Hindlimb muscle (tissue), 1 donor: ENCODE data around the gene HTR1E. TPM values are rescaled to one million over a fixed set of nuclear protein-coding genes. Genes with fewer than 3 reads are reported as not detected.
"Not testable (repeated sequence)": the region's sequence is repeated elsewhere in the genome, so short reads cannot be mapped to it uniquely, and the experiment has no call there.

Experiments
- DNase-seq: peaks from one replicate; pipeline ENCODE4 v3.0.0-alpha.2; 2013
- polyA plus RNA-seq: library from polyadenylated mRNA; unstranded; fragments of 120-200 nt; gene quantifications from one replicate; pipeline ENCODE4 v1.2.1, GENCODE V29; 2013; ENCODE audit not compliant: insufficient read length

Gene HTR1E, protein sequence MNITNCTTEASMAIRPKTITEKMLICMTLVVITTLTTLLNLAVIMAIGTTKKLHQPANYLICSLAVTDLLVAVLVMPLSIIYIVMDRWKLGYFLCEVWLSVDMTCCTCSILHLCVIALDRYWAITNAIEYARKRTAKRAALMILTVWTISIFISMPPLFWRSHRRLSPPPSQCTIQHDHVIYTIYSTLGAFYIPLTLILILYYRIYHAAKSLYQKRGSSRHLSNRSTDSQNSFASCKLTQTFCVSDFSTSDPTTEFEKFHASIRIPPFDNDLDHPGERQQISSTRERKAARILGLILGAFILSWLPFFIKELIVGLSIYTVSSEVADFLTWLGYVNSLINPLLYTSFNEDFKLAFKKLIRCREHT
- not detected for polyA plus RNA-seq

DNA sequence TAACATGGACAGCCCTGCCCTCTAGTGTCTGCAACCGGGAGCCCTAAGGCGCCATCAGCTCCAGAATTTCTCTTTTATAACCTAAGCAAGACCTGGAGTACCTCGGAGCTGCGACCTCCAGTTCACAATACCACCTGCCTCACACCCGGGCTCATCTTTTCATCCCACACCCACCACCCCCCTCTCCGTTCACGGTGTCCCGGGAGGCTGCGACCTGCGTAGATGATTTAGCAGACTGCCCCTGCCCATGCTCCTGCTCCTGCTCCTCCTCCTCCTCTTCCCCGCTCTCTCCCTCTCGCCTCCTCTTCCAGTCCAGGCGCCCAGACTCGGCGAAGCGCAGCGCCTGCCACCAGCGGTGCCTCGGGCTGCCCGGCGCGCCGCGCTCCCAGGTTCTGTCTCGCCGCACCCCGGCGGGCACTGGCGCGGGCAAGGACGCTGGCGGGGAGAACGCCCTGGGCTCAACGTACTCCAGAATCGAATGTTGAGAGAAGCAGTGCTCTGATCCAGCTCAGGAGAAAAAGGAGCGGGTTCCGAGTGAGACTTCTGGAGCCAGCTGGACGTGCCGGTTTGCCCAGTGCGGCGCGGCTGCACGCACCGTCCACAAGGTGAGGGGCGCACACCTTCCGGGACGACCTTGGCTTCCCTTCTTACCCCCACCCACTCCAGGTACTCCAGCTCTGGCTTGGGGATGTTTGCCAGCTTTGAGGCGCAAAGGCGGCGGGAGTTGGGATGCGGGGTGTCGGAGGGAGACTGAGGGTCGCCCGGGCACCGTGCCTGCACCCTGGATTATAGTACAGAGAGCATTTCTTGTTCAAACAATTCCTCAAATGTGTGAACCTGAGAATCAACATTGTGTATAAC lies at the start of gene HTR1E:
HTR1E (plus strand) TSS at position 310 of the 861 bp plus-strand sequence. CDS start 77,807 bp downstream, outside the sequence.
- DNase-seq: peak; percentile 0

DNA sequence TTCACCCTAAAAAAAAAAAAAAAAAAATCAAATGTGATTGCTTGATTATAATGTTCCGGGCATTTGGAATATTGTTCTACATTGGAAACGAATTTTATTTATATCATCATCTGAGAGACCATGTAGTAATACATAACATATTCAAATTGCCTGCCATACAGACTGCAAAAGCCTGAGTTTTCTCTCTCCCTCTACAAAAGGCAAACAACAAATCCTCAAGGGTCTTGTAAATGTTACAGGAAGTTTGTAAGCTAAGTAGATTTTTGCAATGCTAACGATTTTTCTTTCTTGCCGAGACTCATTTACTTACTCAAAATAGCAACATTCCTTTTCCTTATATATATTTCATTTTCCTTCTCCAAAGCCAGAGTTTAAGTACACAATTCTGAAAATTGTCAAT lies 49.0 kb upstream of the HTR1E start:
- no peak for DNase-seq

DNA sequence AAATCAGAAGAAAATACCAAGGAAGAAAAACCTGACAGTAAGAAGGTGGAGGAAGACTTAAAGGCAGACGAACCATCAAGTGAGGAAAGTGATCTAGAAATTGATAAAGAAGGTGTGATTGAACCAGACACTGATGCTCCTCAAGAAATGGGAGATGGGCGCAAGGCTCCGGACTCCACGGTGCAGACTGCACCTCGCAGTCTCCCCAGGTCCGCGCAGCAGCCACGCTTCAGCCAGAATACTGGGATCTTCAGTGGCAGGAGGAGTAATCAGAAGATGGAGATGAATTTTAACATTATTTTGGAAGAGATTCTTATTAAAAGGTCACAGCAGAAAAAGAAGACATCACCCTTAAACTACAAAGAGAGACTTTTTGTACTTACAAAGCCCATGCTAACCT lies 40.1 kb upstream of the HTR1E start:
- not testable (repeated sequence) for DNase-seq

DNA sequence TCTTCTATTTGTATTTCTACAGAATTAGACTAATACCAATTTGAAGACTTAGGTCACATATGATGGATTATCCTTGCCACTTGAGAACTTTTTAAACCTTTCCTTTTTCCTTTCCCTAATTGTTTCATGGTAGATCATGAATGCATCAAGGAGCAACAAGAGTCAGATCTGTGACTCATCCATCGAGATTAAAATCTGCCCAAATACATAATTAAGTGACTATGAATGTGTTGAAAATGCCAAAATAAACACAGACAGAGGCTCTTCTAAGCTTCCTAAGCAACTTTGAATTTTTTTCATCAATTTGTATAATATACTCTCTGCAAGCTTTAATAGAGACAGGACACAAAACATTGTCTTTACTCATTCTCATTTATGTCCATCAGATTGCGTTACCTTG lies 23.5 kb upstream of the HTR1E start:
- no peak for DNase-seq

DNA sequence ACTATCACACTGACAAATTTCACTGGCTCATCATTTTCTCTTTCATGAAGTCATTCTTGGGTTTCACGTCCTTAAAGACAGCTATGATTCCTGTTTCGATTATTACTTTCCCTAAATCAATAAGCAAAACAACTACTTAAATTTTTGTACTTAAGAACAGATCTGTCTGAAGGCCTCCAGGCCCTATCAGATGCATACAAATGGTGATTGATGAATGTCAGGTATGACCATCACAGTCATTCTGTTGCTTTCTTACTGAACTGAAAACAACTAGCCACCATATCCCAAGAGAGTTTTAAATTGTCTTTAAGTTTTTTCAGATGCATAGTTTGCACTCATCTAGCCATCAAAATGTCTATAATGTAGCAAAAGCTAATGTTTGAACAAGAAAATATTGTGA lies 20.9 kb upstream of the HTR1E start:
- DNase-seq: no peak

DNA sequence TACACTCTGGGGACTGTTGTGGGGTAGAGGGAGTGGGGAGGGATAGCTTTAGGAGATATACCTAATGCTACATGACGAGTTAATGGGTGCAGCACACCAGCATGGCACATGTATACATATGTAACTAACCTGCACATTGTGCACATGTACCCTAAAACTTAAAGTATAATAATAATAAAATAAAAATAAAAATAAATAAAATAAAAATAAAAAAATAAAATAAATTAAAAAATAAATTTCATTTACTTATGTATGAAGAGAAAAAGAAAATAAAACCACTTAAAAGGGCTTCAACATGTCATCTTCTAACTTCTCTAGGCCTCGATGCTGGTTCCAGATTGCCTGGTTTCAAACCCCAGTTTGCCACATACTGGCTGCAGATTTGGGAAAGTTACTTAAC lies 10.2 kb upstream of the HTR1E start:
- DNase-seq: not testable (repeated sequence)

DNA sequence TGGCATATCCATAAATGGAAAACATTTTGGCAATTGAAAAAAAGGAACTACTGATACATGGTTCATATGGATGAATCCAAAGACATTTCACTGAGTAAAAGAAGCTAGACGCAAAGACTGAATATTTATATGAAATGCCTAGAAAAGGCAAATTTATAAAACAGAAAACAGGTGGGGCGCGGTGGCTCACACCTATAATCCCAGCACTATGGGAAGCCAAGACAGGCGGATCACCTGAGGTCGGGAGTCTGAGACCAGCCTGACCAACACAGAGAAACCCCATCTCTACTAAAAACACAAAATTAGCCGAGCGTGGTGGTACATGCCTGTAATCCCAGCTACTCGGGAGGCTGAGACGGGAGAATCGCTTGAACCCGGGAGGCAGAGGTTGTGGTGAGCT lies 9.5 kb upstream of the HTR1E start:
- not testable (repeated sequence) for DNase-seq

DNA sequence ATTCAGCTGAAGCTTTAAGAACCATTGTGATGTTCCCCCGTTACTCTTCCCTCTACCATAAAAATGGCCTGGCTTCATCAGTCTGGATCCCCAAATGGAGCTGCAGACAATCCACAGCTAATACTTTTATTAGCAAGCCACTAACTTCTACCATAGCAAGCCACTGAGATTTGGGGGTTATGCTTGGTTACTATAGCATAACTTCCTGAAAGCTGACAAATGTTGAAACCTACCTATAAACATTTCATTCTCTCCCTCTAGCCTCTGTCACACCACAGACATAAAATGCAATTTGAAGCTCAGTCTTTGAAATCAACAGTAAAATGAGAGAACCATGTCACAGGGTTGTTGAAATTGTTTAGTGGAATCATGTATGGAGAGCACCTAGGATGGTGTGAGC lies 3.0 kb upstream of the HTR1E start:
- DNase-seq: no peak

DNA sequence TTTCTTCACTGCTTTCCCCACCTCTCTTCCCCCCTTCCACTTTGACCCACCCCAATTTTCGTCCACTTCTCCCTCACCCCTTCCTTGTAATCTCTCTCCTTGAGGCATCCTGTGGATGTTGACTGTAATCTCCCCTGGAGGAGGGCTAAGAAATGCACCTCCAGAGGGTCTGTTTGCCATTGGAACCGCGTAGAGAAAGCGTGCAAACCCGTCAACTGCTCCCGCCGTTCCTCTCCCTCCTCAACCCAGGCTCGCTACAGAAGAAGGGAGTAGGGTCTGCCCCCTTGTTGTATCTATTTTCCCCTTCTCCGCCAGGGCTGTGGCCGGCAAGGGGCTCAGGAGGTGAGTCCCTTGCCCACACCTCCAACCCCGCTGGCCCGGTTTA lies 502 bp upstream of the HTR1E start:
- DNase-seq: peak; percentile 14

DNA sequence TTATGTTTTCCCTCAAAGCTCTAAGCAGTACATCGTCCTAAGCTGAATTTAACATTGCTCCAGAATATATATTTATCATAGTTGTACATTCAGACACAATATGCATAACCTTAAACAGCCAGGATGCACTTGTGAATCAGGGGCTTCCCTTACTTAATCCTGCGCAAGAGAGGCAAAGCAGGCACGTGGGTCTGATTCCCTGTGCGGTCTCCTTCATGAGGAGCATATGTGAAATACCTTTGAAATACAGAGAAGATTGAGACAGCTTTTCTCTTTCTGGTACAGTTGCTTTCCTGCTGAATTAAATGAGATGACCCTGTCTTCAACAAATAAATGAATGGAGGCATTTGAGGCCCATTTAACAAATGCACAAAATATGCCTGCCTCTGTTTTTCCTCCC lies 1.5 kb downstream of the HTR1E start:
- no peak for DNase-seq

DNA sequence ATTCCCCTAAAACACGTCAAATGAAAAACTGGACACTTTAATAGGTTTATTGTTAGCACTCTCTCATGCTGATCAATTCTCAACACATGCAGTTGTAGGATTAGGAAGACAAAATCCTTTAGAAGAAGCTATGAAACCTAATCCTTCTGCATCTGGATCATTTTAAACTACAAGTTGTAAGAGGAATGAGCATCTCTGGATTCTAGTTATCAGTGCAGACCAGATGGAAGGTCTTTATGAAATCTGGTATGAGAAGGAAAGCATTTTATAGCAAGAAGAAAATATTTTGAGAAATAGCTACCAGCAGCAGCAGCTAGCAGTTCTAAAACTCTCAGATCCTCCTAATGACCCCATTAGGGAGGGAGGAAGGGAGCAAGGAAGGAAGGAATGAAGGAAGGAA lies 4.1 kb downstream of the HTR1E start:
- no peak for DNase-seq

DNA sequence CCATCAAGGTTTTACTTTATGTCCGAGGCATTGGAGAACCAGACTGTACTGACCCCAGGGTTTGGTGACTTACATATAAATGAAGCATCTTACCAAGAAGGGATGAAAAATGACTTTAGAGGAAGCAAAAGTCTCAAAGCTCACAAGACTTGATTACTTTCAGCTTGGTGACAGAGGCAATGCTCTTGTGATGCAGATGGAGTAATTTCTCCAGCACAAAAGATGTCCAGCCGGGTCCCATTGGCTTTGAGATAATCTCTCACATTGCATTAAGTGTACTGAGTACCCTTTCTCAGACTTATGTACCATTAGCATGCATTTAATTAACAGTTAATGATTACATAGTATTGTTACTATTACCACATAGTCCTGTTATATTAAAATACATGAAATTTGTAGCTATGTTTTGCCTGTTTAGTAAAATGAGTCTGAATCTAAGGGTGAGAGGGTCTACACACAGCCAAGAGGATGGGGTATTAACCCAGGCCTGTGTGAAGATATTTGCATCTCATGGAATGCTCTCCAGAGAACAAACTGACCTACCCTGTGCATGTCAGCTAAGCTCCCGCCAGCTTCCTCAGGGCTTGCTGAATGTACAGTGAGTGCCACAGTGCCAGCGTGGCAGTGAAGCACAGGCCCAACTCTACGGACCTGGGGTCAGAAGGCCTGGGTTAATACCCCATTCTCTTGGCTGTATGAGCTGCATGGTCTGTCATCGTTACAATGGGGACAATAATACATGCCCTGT lies 5.6 kb downstream of the HTR1E start:
- DNase-seq: no peak

DNA sequence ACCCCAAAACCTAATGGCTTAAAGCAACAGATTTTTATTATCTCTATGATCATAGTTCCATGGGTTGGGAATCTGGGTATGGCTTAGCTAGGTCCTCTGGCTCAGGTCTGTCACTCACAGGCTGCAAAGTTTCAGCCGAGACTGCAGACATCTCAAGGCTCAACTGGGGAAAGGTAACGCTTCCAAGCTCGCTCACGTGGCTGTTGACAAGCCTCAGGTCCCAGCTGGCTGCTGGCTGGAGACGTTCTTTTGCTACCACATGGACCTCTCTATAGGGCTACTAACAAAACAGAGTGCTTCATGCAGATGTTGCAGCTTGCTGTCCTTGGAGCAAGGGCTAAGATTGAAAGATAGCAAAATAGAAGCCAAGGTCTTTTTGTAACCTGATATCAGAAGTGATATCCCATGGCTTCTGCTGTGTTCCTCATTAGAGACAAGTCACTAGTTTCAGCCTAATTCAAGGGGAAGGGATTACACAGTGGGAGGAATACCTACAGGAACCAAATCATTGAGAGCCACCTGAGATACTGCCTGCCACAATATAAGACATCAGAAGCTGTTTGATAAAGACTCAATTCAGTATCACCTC lies 6.6 kb downstream of the HTR1E start:
- DNase-seq: no peak

DNA sequence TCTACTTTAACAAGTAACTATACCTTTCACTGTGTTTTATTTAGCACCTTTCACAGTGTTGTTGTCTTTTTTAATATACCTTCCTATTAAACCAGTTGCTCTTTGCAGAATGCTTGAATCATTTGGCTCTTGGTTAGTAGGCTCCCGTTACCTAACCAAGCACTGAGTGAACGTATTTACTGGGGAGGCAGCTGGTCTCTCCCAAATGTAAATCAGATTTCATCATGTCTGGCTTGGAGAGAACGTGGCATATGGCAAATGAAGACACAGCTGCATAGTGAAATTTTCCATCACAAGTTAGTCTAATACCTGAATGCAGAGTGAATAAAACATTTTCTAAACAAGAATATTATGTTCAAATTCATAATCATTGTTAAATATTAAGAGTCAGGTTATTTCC lies 12.4 kb downstream of the HTR1E start:
- no peak for DNase-seq

DNA sequence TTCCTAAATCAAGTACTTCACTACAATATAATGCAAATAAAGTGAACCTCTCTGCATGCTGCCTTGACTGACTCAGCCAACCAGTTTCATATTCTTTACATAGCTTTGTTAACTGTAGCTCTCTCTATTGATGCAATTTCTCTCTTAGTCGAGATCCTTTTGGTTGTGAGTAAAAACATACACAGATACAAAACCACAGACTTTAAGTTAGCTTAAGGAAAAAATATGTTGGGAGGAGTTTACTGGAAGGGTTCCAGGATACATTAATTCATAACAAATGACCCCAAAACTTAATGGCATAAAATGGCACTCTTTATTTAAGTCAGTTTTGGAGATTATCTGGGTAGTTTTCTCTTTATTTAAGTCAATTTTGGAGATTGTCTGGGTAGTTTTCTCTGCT lies 15.7 kb downstream of the HTR1E start:
- no peak for DNase-seq

DNA sequence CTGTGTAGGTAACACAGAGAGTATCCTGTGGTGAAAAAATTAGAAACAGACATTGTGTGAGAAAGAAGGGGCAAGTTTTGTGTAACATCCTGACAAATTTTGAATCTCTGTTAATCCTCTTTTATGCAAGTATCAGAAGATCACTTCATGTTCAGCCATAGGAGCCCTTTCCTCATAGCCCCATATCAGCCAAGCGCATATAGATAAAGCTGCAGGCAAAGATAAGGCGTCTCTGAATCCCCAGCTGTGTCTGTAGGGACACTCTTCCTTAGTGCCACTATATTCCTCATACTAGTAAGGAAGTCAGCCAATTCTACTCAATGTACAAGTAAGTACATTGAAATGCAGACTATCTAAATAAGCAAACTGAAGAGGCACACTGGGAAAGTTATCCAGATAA lies 22.3 kb downstream of the HTR1E start:
- DNase-seq: no peak

DNA sequence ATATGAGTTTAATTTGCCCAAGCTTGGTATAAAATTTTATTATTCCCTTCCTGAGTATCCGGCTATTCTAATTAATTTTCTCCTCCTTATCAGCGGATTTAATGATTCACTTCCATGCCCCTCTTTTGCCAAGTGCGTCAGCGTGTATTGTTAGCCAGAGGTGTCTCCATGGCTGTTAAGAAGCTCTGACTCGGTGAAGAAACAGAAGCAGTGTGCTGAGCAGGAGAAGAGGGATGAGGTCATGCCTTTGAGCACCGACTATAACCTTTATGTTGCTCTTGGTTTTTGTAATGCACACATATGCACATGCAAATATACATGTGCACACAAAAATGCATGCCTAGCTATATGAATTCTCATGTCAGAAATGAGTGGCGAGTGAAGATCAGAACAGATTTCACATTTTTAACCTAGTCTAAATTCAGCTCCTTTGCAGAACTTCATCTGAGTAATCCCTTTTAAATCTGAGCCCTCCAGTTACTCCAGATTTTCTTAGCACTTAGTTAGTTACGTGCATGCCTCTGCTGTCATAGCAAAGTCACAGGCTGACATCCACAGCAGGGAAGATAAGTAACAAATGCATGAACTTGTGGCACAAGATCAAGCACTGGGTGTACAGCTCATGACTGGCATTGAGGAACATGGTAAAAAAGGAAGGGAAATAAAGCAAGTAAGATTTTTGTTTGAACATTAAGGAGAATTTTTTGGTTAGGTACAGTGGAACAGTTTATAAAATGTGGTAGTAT lies 24.3 kb downstream of the HTR1E start:
- no peak for DNase-seq

DNA sequence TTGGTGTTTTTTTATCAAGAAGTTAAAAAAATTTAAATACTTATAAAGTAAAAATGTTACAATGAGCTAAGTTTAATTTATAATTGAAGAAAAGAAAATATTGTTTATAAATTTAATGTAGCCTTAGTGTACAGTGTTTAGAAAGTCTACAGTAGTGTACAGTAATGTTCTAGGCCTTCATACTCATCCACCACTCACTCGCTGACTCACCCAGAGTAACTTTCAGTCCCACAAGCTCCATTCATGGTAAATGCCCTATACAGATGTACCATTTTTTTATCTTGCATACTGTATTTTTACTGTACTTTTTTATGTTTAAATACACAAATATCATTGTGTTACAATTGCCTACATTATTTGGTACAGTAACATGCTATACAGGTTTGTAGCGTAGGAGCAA lies 26.0 kb downstream of the HTR1E start:
- DNase-seq: no peak

DNA sequence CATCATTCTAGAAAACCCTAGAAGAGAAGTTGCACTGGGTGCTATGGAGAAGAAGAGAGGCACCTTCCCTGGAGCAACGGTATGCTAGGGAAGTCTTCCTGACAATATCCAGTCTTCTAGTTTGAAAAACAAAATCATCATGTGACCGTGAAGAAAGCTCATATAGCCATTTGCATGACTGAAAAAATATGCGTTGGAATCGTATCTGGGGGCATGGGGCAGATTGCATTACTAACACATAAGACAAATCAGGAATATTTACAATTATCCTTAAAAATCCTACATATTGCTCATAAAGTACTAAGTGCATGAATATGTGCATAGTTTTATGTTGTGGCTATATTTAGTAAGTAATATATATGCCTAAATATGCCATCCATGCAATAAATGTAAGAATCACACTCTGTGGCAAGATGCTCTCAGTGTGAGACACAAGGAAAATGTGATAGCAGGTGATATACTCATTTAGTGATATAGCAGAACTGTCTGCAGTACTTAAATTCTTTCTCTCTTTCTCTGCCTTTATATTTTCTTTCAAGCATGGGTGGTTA lies 26.8 kb downstream of the HTR1E start:
- DNase-seq: no peak

DNA sequence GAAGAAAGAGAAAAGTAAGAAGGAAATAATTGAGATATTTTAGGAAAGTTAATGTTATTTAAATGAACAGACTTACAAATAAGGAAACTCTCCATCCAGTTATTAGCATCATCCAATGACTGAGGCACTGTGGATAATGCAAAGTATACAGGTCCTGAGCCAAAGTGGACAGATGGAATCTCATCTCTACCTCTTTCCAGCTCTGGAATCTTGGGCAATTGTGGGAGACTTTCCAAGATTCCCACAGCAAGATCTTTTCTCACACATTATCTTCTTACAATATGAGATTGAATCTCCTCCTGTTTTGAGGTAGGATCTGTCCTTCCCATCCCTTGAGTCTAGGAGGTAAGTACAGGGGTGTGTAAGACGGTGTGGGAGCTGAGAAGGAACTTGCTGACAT lies 28.9 kb downstream of the HTR1E start:
- no peak for DNase-seq

DNA sequence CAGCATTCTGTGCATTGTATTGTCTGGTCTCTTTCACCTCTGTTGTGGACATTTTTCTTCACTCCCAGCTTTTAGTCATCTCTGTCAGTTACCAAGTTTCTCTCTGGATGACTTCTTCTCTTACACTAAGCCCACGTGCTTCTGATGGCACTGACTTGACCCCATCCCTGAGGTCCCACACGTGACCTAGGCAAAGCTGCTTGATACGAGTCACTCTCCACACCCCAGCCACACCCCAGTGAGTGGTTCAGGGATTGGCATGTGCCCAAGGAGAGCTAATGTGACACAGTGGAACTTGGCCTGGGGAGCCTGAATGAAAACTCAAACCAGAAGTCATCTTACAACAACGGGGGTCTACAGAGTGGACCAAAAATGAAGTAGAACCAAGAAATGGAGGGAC lies 32.2 kb downstream of the HTR1E start:
- DNase-seq: no peak

DNA sequence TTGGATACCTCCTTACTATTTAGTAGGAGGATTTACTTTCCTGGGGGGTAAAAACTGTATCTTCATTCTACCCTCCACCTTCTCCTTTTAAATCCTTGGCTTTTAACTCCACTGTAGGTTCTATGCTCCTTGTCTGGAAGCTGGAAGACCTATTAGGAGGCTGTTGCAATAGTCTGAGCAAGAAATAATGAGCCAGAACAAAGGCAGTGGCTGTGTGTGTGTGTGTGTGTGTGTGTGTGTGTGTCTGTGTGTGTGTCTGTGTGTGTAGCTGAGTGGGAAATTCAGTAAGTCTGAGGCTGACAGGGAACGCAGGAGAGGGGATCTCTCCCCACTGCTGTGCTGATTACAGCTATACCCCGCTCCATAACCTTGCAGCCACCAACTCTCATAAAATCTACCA lies 35.8 kb downstream of the HTR1E start:
- no peak for DNase-seq
